Large intestine (tissue), 3 donors: ENCODE measurements around the gene H6PD. TPM values are rescaled to one million over a fixed set of nuclear protein-coding genes. Genes with fewer than 3 reads are reported as not detected.

Experiments used
- DNase-seq, 2 donors: peaks; one replicate each; pipeline versions ENCODE4 v3.0.0 to v3.0.0-alpha.2; 2013
- H3K27ac ChIP-seq: one replicate; pipeline ENCODE4 v1.5.1; 2013; ENCODE audit warnings: low read length
- H3K27me3 ChIP-seq: 2 replicates; pipeline ENCODE4 v1.6.1; 2013; ENCODE audit warnings: low read length; ENCODE audit not compliant: control insufficient read depth, insufficient read depth
- H3K36me3 ChIP-seq: 2 replicates; pipeline ENCODE4 v1.6.1; 2013; ENCODE audit warnings: low read length; ENCODE audit not compliant: control insufficient read depth, insufficient read depth
- H3K4me1 ChIP-seq: one replicate; pipeline ENCODE4 v1.6.1; 2013; ENCODE audit warnings: low read length; ENCODE audit not compliant: control insufficient read depth, insufficient read depth
- H3K4me3 ChIP-seq: one replicate; pipeline ENCODE4 v1.5.1; 2013; ENCODE audit warnings: low read length
- H3K9me3 ChIP-seq: one replicate; pipeline ENCODE4 v1.6.1; 2013; ENCODE audit warnings: mild to moderate bottlenecking, low read depth, low read length, moderate library complexity; ENCODE audit not compliant: control insufficient read depth
- WGBS: methylation state at CpG from one replicate; pipeline ENCODE4 v1.1.5; 2013; ENCODE audit warnings: low lambda C conversion rate; ENCODE audit not compliant: insufficient coverage; 5-methylcytosine and 5-hydroxymethylcytosine counted together
- polyA plus RNA-seq: library from polyadenylated mRNA; unstranded; fragments of 120-200 nt; gene quantifications from one replicate; pipeline ENCODE4 v1.2.1, GENCODE V29; 2013

The H6PD gene
- polyA plus RNA-seq, 1 donor = 36.6 TPM

- H3K36me3 ChIP-seq = peaks cover 17% of the 10 kb centered on the region
- no peak overlapping the region for H3K4me3 ChIP-seq
- H3K4me1 ChIP-seq = peaks cover 47% of the 10 kb centered on the region
- no CpG with 5 or more reads among the region's 7 CpGs for WGBS
- DNase-seq = no peak
- H3K9me3 ChIP-seq = peaks cover 3% of the 10 kb centered on the region
- H3K27ac ChIP-seq = no peak overlapping the region
- no peaks in the 10 kb centered on the region for H3K27me3 ChIP-seq
Observed at GRCh38 chr1:9317072-9317471, 82.5 kb downstream of the H6PD start.

- Histone ChIP-seq H3K27ac (no peak overlapping the region), H3K36me3 (peaks cover 17% of the 10 kb centered on the region), H3K4me1 (peaks cover 49% of the 10 kb centered on the region), H3K4me3 (no peak overlapping the region), H3K27me3 (no peaks in the 10 kb centered on the region), H3K9me3 (peaks cover 3% of the 10 kb centered on the region)
- 60% methylated on average over 2 of the region's 28 CpGs for WGBS
- no peak for DNase-seq
Observed at GRCh38 chr1:9317591-9318417, 83.2 kb downstream of the H6PD start.

DNA sequence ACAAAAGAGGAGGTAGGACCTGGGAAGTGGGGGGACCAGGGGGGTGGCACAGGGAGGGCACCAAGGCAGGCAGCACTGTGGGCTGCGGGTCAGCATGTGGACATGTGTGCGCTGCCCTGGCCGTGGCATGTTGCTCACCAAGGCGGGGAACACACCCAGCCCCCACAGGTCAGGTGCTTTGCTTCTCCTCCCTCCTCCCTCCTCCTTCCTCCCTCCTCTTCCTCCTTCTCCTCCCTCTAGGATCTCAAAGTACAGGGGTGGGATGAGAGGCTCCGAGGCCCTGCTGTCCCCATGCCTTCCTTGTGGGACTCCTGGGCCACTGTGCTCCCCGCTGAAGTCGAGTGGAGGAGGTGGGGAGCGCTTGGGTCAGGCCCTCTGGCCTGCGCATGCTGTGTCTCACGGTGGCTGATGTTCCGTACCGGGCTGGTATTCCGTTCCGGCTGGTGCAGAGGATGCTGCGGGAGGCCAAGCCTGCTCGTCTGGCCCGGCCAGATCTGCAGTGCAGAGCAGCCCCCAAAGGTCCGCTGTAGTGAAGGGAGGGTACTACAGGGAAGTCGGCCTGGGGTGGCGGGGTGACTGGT lies 84.7 kb downstream of the H6PD start:
- WGBS = no CpG with 5 or more reads among the region's 20 CpGs
- Histone ChIP-seq H3K9me3 (peaks cover 3% of the 10 kb centered on the region), H3K27me3 (no peaks in the 10 kb centered on the region), H3K27ac (peak overlapping the region; percentile 66), H3K4me1 (peaks cover 49% of the 10 kb centered on the region), H3K36me3 (peaks cover 17% of the 10 kb centered on the region), H3K4me3 (no peak overlapping the region)
- DNase-seq = peak in 1 of 2 donors; percentile 51

GRCh38 chr1:9319789-9320519 lies 85.4 kb downstream of the H6PD start:
- Histone ChIP-seq H3K4me1 (peaks cover 49% of the 10 kb centered on the region), H3K4me3 (no peak overlapping the region), H3K27ac (peak overlapping the region; percentile 66), H3K27me3 (no peaks in the 10 kb centered on the region), H3K9me3 (peaks cover 3% of the 10 kb centered on the region), H3K36me3 (peaks cover 19% of the 10 kb centered on the region)
- WGBS = no CpG with 5 or more reads among the region's 21 CpGs
- DNase-seq = peak; percentile 78 to 91

Other genes starting within 250 kb of the H6PD start
- gene SLC2A7, start 208.4 kb upstream of the H6PD start, polyA plus RNA-seq = 4.8 TPM
- 87.3 TPM for gene SLC2A5, start 165.1 kb upstream of the H6PD start, polyA plus RNA-seq
- 27.8 TPM for gene GPR157, start 105.7 kb upstream of the H6PD start, polyA plus RNA-seq
- gene SPSB1, start 58.1 kb downstream of the H6PD start, polyA plus RNA-seq = 23.7 TPM